ENCODE measurements around the gene CASZ1.

The CASZ1 gene

GRCh38 chr1:10637834-10638558 is 158.4 kb downstream of the CASZ1 start:
- DNase-seq (ENCODE audit: low read depth): no peak

DNA sequence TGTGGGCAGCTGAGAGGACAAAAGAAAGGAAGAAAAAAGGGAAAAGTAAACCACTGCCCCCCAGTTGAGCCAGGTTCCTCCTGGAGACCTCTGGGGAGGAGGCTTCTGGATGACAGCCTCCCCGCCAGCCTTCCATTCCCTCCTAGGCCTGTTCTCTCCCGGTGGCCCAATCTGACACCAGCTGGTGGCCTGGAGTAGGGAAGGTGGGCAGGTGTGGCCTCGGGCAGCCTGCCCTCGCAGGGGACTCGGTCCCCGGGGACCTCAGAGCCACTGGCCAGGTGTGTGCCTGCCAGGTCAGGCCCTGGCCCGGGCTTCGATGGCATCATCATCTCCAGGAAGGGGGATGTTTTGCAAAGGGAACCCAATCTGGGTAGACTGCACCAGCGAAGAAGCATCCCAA is 159.0 kb downstream of the CASZ1 start:
- DNase-seq (ENCODE audit: low read depth): no peak

- no peak for DNase-seq (ENCODE audit: low read depth)
These were observed 160.5 kb downstream of the CASZ1 start for GRCh38 chr1:10635992-10636391.

DNA sequence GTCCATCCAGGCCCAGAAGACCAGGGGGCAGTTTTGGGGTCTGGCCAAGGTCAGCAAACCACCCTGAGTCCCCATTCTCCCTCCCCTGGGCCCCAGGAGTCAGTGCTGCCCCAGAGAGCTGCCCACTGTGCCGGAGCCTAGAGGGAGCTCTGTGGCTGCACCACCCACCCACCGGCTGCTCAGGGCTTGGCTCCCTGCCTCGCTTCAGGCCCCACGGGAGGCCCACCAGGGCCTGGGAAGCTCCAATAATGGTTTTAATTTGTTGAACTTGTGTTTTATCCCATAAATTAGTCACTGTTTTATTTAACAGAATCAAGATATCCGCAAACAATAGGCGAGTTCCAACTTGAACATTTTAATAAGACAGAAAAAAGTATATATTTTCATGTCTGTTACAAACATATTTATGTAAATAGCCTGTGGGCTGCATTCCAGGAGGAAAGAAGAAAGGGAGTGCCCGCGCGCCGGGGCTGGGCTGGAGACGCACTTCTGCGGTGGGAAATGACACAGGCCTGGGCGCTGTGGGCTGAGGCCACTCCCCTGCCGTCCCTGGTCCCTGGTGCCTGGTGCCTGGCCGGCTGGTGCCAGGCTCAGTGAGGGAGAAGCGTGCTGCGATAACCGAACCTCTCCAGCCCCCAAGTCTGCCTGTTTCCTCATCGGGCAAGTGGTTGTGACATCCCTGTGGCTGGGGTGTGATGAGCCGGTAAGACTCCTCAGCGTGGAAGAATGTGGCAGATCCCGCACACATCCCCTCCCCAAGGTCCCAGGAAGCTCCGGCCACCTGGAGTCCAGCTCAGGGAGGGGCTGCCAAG is 161.2 kb downstream of the CASZ1 start:
- peak; percentile 29 for DNase-seq (ENCODE audit: low read depth)

GRCh38 chr1:10634428-10635084 is 161.9 kb downstream of the CASZ1 start:
- DNase-seq (ENCODE audit: low read depth): no peak

DNA sequence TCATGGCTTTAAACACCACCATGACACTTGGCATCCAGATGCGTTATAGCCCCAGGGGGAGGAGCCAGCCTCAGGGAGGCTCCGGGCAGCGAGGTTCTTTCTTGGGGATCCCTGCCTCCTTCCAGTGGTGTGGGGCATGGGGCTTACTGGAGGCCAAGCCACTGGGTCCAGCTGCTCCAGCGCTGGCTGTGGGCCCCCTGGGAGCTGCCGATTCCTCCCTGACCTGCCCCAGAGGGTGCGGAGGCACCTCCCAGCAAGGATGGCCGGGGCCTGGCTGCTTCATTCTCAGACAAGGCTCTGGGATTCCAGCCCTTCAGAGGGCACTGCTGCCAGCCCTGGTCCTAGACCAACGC is 162.4 kb downstream of the CASZ1 start:
- no peak for DNase-seq (ENCODE audit: low read depth)

GRCh38 chr1:10633416-10633815 is 163.0 kb downstream of the CASZ1 start:
- DNase-seq (ENCODE audit: low read depth): no peak

GRCh38 chr1:10632691-10633090 is 163.8 kb downstream of the CASZ1 start:
- no peak for DNase-seq (ENCODE audit: low read depth)

DNA sequence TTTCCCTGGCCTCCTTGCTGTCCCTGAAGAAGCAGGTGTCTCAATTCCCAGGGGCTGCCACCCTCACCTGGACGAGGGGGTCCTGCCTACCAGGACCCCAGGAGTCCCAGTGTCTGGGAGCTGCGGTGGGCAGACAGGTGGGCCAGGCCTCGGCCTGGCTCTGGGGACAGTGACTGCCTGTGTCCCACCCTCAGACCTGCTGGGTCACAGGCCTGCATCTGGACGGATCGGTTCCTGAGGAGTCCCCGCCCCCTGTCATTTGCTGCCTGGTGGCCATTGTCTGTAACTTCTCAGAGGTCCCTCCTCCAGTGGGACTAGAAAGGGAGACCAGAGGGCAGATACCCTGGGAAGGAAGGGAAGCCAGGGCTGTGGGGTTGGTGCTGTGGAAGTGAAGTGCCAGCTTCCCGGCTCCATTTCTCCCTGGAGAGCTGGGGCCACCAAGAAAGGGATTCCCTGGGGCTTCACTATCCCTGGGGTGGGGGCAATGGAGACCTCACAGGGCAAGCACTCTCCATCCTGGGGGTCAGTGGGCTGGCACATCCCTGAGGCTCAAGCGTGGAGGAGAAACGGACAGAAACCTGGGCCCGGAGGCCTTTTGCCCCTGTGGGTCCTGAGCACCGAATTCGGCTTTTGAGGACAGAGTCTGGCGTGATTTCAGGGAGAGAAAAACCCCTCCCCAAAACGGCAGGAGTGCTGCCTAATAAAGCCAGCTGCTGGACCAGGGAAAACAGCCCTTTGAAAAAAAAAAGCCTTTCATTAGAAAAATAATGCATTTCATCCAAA is 164.4 kb downstream of the CASZ1 start:
- no peak for DNase-seq (ENCODE audit: low read depth)

DNA sequence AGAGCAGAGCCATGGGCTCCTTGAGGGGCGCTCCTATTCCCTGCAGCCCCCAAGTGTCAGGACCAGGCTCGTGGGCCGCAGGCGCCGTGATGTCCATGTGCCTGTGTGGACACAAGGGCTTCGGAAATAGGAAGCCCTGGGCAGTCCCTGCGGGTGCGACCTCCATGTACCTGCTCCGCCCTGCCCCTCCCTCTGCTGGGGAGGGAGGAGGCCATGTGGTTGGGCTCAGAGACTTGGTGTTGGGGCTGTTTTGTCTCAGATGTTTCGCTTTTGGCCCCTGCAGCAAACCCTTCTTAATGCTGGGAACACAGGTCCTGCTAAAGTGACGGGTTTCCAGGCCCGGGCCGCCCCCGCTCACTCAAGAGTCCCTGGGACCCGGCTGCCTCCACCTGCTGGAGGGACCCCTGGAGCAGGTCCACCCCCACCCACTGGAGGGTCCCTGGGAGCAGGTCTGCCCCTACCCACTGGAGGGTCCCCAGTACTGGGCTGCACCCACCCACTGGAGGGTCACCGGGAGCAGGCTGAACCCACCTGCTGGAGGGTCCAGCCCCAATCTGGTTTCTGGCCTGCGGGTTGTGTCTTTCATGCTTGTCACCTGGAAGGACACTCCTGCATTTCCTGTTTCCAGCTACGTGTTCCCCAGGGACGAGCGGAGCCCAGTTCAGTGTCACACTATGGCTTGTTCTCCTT is 165.2 kb downstream of the CASZ1 start:
- DNase-seq (ENCODE audit: low read depth): no peak

DNA sequence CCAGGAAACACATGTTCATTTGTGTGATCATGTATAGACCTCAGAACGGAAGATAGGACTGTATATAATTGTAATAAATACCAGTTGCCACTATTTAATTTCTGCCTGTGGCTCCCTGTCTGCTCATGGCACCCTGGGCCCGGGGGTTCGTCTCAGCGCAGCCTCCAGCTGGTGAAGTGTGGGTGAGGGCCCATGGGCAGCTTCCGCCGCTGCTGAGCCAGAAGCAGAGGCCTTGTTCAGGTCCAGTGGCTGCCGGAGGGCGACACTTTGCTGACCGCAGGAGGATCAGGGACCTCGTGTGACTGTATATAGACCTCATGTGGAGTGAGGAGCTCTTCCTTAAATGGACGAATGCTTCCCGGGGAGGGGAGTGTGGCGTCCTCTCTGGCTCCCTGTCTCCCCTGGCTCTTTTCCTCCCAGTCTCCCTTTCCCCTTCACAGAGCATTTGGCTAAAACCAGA is 165.8 kb downstream of the CASZ1 start:
- no peak for DNase-seq (ENCODE audit: low read depth)

DNA sequence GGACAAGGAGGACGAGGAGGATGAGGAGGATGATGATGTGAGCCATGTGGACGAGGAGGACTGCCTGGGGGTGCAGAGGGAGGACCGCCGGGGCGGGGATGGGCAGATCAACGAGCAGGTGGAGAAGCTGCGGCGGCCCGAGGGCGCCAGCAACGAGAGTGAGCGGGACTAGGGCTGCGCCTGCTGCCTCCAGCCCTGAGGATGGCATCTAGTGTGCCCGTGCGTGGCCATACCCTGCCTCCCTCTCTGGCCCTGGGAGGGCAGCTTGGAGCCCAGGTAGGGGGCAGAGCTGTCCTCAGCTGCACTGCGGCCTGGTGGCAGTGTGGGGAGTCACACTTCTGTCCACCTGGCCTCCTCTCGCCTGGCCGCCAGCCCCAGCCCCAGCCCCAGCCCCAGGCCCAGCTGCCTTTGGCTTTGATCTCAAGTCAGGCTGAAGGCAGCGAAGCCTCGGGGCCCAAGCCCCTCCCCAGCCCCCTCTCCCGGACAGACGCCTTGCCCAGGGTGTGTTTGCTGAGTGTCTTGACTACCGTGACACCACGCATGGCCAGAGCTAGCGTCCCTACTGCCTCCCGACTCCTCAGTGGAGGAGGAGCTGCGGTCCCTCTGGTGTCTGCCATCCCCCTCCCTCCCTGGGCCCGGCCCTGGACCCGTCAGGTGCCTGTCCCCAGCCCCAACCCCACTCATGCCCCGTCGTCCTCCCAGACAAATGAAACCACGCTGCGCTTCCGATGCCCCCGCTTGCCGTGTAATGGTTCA is 166.5 kb downstream of the CASZ1 start:
- DNase-seq (ENCODE audit: low read depth): no peak

- no peak for DNase-seq (ENCODE audit: low read depth)
These were observed 167.2 kb downstream of the CASZ1 start for GRCh38 chr1:10629091-10629815.

GRCh38 chr1:10628685-10629084 is 167.8 kb downstream of the CASZ1 start:
- DNase-seq (ENCODE audit: low read depth): peak; percentile 52

GRCh38 chr1:10626791-10627410 is 169.5 kb downstream of the CASZ1 start:
- DNase-seq (ENCODE audit: low read depth): no peak

DNA sequence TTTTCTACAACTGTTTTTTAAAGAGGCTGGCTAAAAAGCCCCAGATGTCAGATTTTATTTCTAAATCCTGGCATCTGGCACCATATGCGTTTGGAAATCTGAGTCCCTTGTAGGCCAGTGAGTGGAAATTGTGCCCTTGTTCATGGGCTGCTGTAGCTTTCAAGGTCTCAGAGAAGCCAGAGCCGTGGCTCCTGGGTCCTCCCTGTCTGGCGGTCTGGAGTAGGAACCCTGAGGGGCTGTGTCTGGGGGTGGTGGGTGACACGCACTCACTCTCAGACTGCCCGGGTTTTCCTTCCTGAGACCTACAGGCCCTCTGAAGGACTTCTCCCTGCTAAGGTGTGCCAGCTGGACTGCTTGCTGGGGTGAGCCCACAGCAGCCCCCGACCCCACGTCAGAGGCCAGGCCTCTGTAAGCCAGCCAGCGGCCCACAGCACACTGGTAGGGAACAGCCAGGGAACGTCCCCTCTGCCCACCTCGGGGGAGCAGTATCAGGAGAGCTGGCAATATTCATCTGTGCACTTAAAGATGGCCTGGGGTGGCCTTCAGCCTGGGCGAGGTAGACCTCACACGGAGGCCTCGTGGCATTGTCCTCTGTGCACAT is 170.2 kb downstream of the CASZ1 start:
- DNase-seq (ENCODE audit: low read depth): no peak

DNA sequence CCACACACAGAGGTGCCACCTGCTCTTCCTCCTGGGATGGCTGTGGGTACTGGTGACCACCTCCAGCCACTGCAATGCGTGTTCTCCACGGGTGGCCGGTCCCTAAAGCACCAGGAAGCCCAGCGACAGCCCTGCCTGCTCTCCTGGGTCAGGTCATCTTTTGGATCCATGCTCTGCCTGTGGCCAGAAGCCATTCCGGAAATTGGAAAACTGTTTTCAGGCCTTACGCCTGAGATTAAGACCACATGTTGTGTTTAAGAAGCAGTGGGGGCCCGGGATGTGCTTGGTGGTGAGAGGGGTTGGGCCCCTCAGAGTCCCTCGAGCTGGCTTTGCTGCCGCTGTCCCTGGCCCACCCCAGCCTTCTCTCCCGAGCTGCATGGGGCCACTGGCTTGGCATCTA is 170.9 kb downstream of the CASZ1 start:
- DNase-seq (ENCODE audit: low read depth): no peak

GRCh38 chr1:10625076-10625475 is 171.4 kb downstream of the CASZ1 start:
- DNase-seq (ENCODE audit: low read depth): no peak
